H1 (cell line): Measurements from ENCODE around the gene PEAK3. TPM values are rescaled to one million over a fixed set of nuclear protein-coding genes. Genes with fewer than 3 reads are reported as not detected.

ENCODE experiments used
- CTCF ChIA-PET: fragments of 300-600 bp; sonication (Branson Sonifier 250); formaldehyde crosslinking; loops from one replicate; lab custom pipeline; 2021; ENCODE audit not compliant: partially characterized antibody; lab: Charles Lee
- POLR2A ChIA-PET: fragments of 300-600 bp; sonication (Branson Sonifier 250); formaldehyde crosslinking; loops from one replicate; lab custom pipeline; 2021; ENCODE audit warnings: inconsistent platforms; ENCODE audit not compliant: partially characterized antibody; lab: Charles Lee
- DNase-seq, 2 experiments: peaks; one replicate each; pipeline versions ENCODE4 v3.0.0 to v3.0.0-alpha.2; 2010 to 2022; ENCODE audit warnings: low spot score in 2 of 2, low read depth in 1 of 2, mixed read lengths in 1 of 2
- FAIRE-seq: peaks from 2 replicates; lab custom pipeline; 2011; peaks lifted over from hg19 to GRCh38; lab: Jason Lieb, UNC
- H2AFZ ChIP-seq: 2 replicates; pipeline ENCODE4 v1.8.1; 2012; ENCODE audit warnings: low read length, inconsistent platforms
- H2AK5ac ChIP-seq: 2 replicates; pipeline ENCODE4 v1.6.1; 2013; ENCODE audit warnings: low read depth, low read length
- H2BK120ac ChIP-seq: replicated peaks from 2 replicates; pipeline ENCODE3; 2013; ENCODE audit warnings: low read depth, low read length, inconsistent platforms
- H2BK12ac ChIP-seq: 2 replicates; pipeline ENCODE4 v1.6.1; 2013; ENCODE audit warnings: low read depth, low read length
- H2BK15ac ChIP-seq: 2 replicates; pipeline ENCODE4 v1.6.1; 2013; ENCODE audit warnings: low read length
- H2BK20ac ChIP-seq: 2 replicates; pipeline ENCODE4 v1.6.1; 2013; ENCODE audit warnings: low read length
- H2BK5ac ChIP-seq: 2 replicates; pipeline ENCODE4 v1.6.1; 2013; ENCODE audit warnings: low read depth, low read length
- H3K14ac ChIP-seq: 2 replicates; pipeline ENCODE4 v1.6.1; 2013; ENCODE audit warnings: inconsistent platforms; ENCODE audit not compliant: insufficient read length
- H3K18ac ChIP-seq: 2 replicates; pipeline ENCODE4 v1.6.1; 2013; ENCODE audit warnings: low read length; ENCODE audit errors: extremely low read depth
- H3K23ac ChIP-seq: 2 replicates; pipeline ENCODE4 v1.6.1; 2013; ENCODE audit warnings: inconsistent platforms; ENCODE audit not compliant: insufficient read length
- H3K23me2 ChIP-seq: 2 replicates; pipeline ENCODE4 v1.6.1; 2013; ENCODE audit warnings: low read depth, low read length
- H3K27ac ChIP-seq: 2 replicates; pipeline ENCODE4 v1.6.1; 2011; ENCODE audit warnings: low read depth, low read length, inconsistent platforms
- H3K27me3 ChIP-seq, 4 experiments: replicated peaks in 1 of 4; 1 replicate in 1 of 4; 2 replicates in 3 of 4; pipeline versions ENCODE4 v1.6.1 to v1.8.1; 2011 to 2013; ENCODE audit warnings: low read length in 3 of 4, mild to moderate bottlenecking in 3 of 4, inconsistent platforms in 2 of 4, mixed read lengths in 2 of 4, moderate library complexity in 1 of 4; ENCODE audit not compliant: control insufficient read depth in 3 of 4, insufficient read depth in 3 of 4; ENCODE audit errors: extremely low read depth in 1 of 4
- H3K36me3 ChIP-seq, 4 experiments: 2 replicates each; pipeline versions ENCODE4 v1.6.1 to v1.8.1; 2011 to 2013; ENCODE audit warnings: mild to moderate bottlenecking in 4 of 4, low read length in 3 of 4, moderate library complexity in 2 of 4, control low read depth in 1 of 4, inconsistent platforms in 1 of 4; ENCODE audit not compliant: insufficient read depth in 4 of 4, control insufficient read depth in 2 of 4
- H3K4ac ChIP-seq: replicated peaks from 2 replicates; pipeline ENCODE3; 2013; ENCODE audit warnings: low read length, low read depth, mixed read lengths, inconsistent platforms; ENCODE audit not compliant: insufficient read length
- H3K4me1 ChIP-seq, 4 experiments: replicated peaks in 1 of 4; 1 replicate in 1 of 4; 2 replicates in 3 of 4; pipeline versions ENCODE4 v1.6.1 to v1.8.1; 2011 to 2013; ENCODE audit warnings: low read length in 3 of 4, inconsistent platforms in 2 of 4, mixed read lengths in 1 of 4; ENCODE audit not compliant: insufficient read depth in 4 of 4, control insufficient read depth in 3 of 4
- H3K4me2 ChIP-seq, 2 experiments: 2 replicates each; pipeline versions ENCODE4 v1.6.1 to v1.8.1; 2011 to 2013; ENCODE audit warnings: low read depth in 2 of 2, low read length in 2 of 2, control low read depth in 1 of 2, inconsistent platforms in 1 of 2, mild to moderate bottlenecking in 1 of 2; ENCODE audit not compliant: insufficient read depth in 1 of 2
- H3K4me3 ChIP-seq, 4 experiments: fragments of 200-600, 300-600 bp in 1 of 4; sonication (generic), shearing (Covaris generic), sonication (Bioruptor Twin) in 1 of 4; 2 replicates each; pipeline versions ENCODE4 v1.5.1 to v1.8.1; 2011 to 2016; ENCODE audit warnings: low read length in 4 of 4, low read depth in 3 of 4, control low read depth in 2 of 4, inconsistent platforms in 2 of 4, mild to moderate bottlenecking in 2 of 4, mixed read lengths in 1 of 4, moderate library complexity in 1 of 4; ENCODE audit not compliant: insufficient read depth in 2 of 4; ENCODE audit errors: extremely low read depth in 1 of 4
- H3K56ac ChIP-seq: replicated peaks from 2 replicates; pipeline ENCODE3; 2013; ENCODE audit warnings: low read depth, mild to moderate bottlenecking, mixed read lengths, low read length, inconsistent platforms; ENCODE audit not compliant: insufficient read length
- H3K79me1 ChIP-seq: 2 replicates; pipeline ENCODE4 v1.6.1; 2013; ENCODE audit warnings: low read depth, low read length, control low read depth
- H3K79me2 ChIP-seq, 2 experiments: 2 replicates each; pipeline versions ENCODE4 v1.6.1 to v1.8.1; 2012 to 2013; ENCODE audit warnings: low read length in 2 of 2, mild to moderate bottlenecking in 2 of 2, inconsistent platforms in 1 of 2; ENCODE audit not compliant: insufficient read depth in 2 of 2, control insufficient read depth in 1 of 2
- H3K9ac ChIP-seq, 4 experiments: replicated peaks in 1 of 4; 1 replicate in 1 of 4; 2 replicates in 3 of 4; pipeline versions ENCODE4 v1.6.1 to v1.8.1; 2011 to 2013; ENCODE audit warnings: low read depth in 3 of 4, low read length in 3 of 4, control low read depth in 2 of 4, mild to moderate bottlenecking in 2 of 4, moderate library complexity in 2 of 4, inconsistent platforms in 1 of 4; ENCODE audit errors: extremely low read depth in 1 of 4
- H3K9me3 ChIP-seq, 2 experiments: 2 replicates each; pipeline versions ENCODE4 v1.6.1 to v1.8.1; 2012 to 2013; ENCODE audit warnings: mild to moderate bottlenecking in 2 of 2, moderate library complexity in 2 of 2, control low read depth in 1 of 2, inconsistent platforms in 1 of 2, low read depth in 1 of 2, low read length in 1 of 2, mixed read lengths in 1 of 2; ENCODE audit not compliant: insufficient read depth in 2 of 2
- H4K20me1 ChIP-seq, 2 experiments: replicated peaks in 1 of 2; 2 replicates each; pipeline versions ENCODE3 to v1.8.1; 2011 to 2013; ENCODE audit warnings: inconsistent platforms in 2 of 2, low read length in 2 of 2, mild to moderate bottlenecking in 1 of 2; ENCODE audit not compliant: insufficient read depth in 2 of 2, control insufficient read depth in 1 of 2
- H4K5ac ChIP-seq: 2 replicates; pipeline ENCODE4 v1.6.1; 2013; ENCODE audit warnings: low read length, low read depth, mixed read lengths, inconsistent platforms; ENCODE audit not compliant: insufficient read length
- H4K8ac ChIP-seq: 2 replicates; pipeline ENCODE4 v1.8.0; 2013; ENCODE audit warnings: mild to moderate bottlenecking, moderate library complexity, low read length, inconsistent platforms; ENCODE audit not compliant: insufficient read depth; ENCODE audit errors: extremely low read depth
- H4K91ac ChIP-seq: replicated peaks from 2 replicates; pipeline ENCODE3; 2013; ENCODE audit warnings: low read length, mixed read lengths, inconsistent platforms; ENCODE audit not compliant: insufficient read length
- ATF3 ChIP-seq: IDR thresholded peaks from 2 replicates; pipeline ENCODE4 v1.6.1; 2011; ENCODE audit warnings: low read depth, mild to moderate bottlenecking, low read length; ENCODE audit not compliant: insufficient read depth
- BACH1 ChIP-seq: IDR thresholded peaks from 2 replicates; pipeline ENCODE4 v1.6.1; 2012; ENCODE audit warnings: low read length, improper control_type of control experiment
- CTCF ChIP-seq, 3 experiments: IDR thresholded peaks; 1 replicate in 2 of 3; 2 replicates in 1 of 3; pipeline versions ENCODE4 v1.5.1 to v1.6.1; 2011; ENCODE audit warnings: low read length in 3 of 3, mild to moderate bottlenecking in 3 of 3, inconsistent platforms in 2 of 3, low read depth in 1 of 3, moderate library complexity in 1 of 3; ENCODE audit not compliant: insufficient read depth in 1 of 3; ENCODE audit errors: control extremely low read depth in 1 of 3
- KDM5A ChIP-seq: fragments of 200-600 bp; IDR thresholded peaks from 2 replicates; pipeline ENCODE4 v1.7.1; 2012; ENCODE audit warnings: mild to moderate bottlenecking, low read length, inconsistent platforms, mixed read lengths
- POU5F1 ChIP-seq: IDR thresholded peaks from 2 replicates; pipeline ENCODE4 v1.6.1; 2011; ENCODE audit warnings: low read depth, mild to moderate bottlenecking, low read length, moderate library complexity
- RXRA ChIP-seq: IDR thresholded peaks from 2 replicates; pipeline ENCODE4 v1.6.1; 2011; ENCODE audit warnings: low read depth, mild to moderate bottlenecking, low read length, moderate library complexity; ENCODE audit not compliant: insufficient read depth
- SRF ChIP-seq: IDR thresholded peaks from 2 replicates; pipeline ENCODE4 v1.6.1; 2011; ENCODE audit warnings: mild to moderate bottlenecking, low read depth, low read length, moderate library complexity
- WGBS, 2 experiments: shearing (Covaris generic) in 1 of 2; methylation state at CpG; one replicate each; pipeline versions ENCODE4 v1.1.6 to v1.1.7; 2013 to 2015; ENCODE audit warnings: low lambda C conversion rate in 2 of 2, mixed read lengths in 2 of 2, inconsistent platforms in 1 of 2, low coverage in 1 of 2, missing lambda C conversion rate in 1 of 2; ENCODE audit not compliant: insufficient replicate concordance in 2 of 2, insufficient coverage in 1 of 2, insufficient read length in 1 of 2; ENCODE audit errors: extremely low coverage in 1 of 2, missing lambda C conversion rate in 1 of 2; 5-methylcytosine and 5-hydroxymethylcytosine counted together
- polyA plus RNA-seq, 7 experiments: library from polyadenylated mRNA; depleted of rRNA in 3 of 7; stranded (reverse) in 5 of 7; unstranded in 2 of 7; fragments of >200 nt in 5 of 7; fragments of 200-250 nt in 2 of 7; gene quantifications; 1 replicate in 5 of 7; 2 replicates in 1 of 7; 4 replicates in 1 of 7; pipeline versions ENCODE4 v1.2.1 to v1.2.3, GENCODE V29; 2011 to 2013; ENCODE audit warnings: missing spikeins in 2 of 7, mixed read lengths in 2 of 7
- total RNA-seq: library from RNA; stranded (reverse); fragmentation: NEBNext Ultra II Directional; extraction: Animal tissue kit (Norgen Biotek cat#: 25700); gene quantifications from 2 replicates; pipeline ENCODE4 v1.2.1, GENCODE V29; 2021

PEAK3 gene
- total and polyA plus RNA-seq, 2 of the 8 experiments (the other 6 are each of a cell fraction or from before 2014, with no cell fraction given), result not detected

GRCh38 chr19:2254064-2254872, 27.7 kb downstream of the PEAK3 start:
- H2BK12ac ChIP-seq, result no peak overlapping the region
- H3K79me1 ChIP-seq, result no peaks in the 10 kb centered on the region
- DNase-seq (peak in 1 of 2 experiments; percentile 93), FAIRE-seq (no peak)
- H3K79me2 ChIP-seq, result no peaks in the 10 kb centered on the region
- no peak overlapping the region for H3K56ac ChIP-seq
- ChIA-PET CTCF (interaction anchor here (0.5 to 5.9 kb wide), 30 partner anchors 8 to 1123 kb away, joined by 3 to 42 read pairs (median 5); partner anchors contain the start of gene PLEKHJ1), POLR2A (interaction anchor here (1.0 to 18.7 kb wide), 11 partner anchors 12 to 153 kb away, joined by 3 to 330 read pairs (median 4); partner anchors contain the start of genes PLEKHJ1 and SF3A2)
- H3K4me1 ChIP-seq, result peaks cover 0 to 4% (median 2%) of the 10 kb centered on the region in 4 experiments; a peak in 5 of 7 replicates
- H2AK5ac ChIP-seq, result no peak overlapping the region
- no peak overlapping the region for H3K4ac ChIP-seq
- WGBS, 2 experiments, result 46% methylated on average over 16 of the region's 20 CpGs; no CpG with 5 or more reads in 1 of the 2 experiments
- peak overlapping the region; percentile 35 to 65 (median 47); a peak in 7 of 8 replicates for H3K4me3 ChIP-seq
- no peak overlapping the region for H2AFZ ChIP-seq
- H3K14ac ChIP-seq, result no peak overlapping the region
- H3K9me3 ChIP-seq, result no peaks in the 10 kb centered on the region; a peak in 1 of 4 replicates
- peaks cover 2 to 6% of the 10 kb centered on the region in 2 experiments for H4K20me1 ChIP-seq
- H3K27me3 ChIP-seq, result peaks cover 0 to 23% (median 12%) of the 10 kb centered on the region in 4 experiments; a peak in 6 of 7 replicates
- peak overlapping the region; percentile 36; the same call in 1 of the 2 replicates for H4K8ac ChIP-seq
- H3K9ac ChIP-seq, result no peak overlapping the region; a peak in 1 of 7 replicates
- no peak overlapping the region for H2BK20ac ChIP-seq
- no peak overlapping the region for H2BK15ac ChIP-seq
- H3K23ac ChIP-seq, result no peak overlapping the region
- H3K4me2 ChIP-seq, result peak overlapping the region; percentile 74 to 96
- no peak overlapping the region for H4K91ac ChIP-seq
- H4K5ac ChIP-seq, result no peak overlapping the region
- H2BK5ac ChIP-seq, result no peak overlapping the region
- no peaks in the 10 kb centered on the region; a peak in 1 of 8 replicates for H3K36me3 ChIP-seq
- no peak overlapping the region for H3K27ac ChIP-seq
- no peak overlapping the region for H3K18ac ChIP-seq
- H3K23me2 ChIP-seq, result peaks cover 12% of the 10 kb centered on the region; the same call in 1 of the 2 replicates
- no peak overlapping the region for H2BK120ac ChIP-seq
- no peak for TF ChIP-seq POU5F1
- no peak for TF ChIP-seq KDM5A
- TF ChIP-seq BACH1, result peak; percentile 71
- no peak for TF ChIP-seq SRF
- TF ChIP-seq RXRA, result no peak
- no peak for TF ChIP-seq ATF3
- peak; percentile 65 to 77 (median 76) for TF ChIP-seq CTCF (IDR thresholded peaks at IDR 0.05; ENCODE audit: control extremely low read depth in 1 of 3, insufficient read depth in 1 of 3, low read depth in 1 of 3, low read length in 3 of 3)
